HFF-Myc (cell line): ENCODE measurements around the gene NTPCR.
"Not testable (repeated sequence)": the region's sequence is repeated elsewhere in the genome, so short reads cannot be mapped to it uniquely, and the experiment has no call there.

Experiments used
- DNase-seq: peaks from one replicate; pipeline ENCODE4 v3.0.0-alpha.2; 2011; ENCODE audit warnings: low read depth; ENCODE audit errors: extremely low read depth
- H3K4me3 ChIP-seq: replicated peaks from 2 replicates; pipeline ENCODE4 v1.5.1; 2011; ENCODE audit warnings: low read depth, mild to moderate bottlenecking, control low read depth, low read length
- TF ChIP-seq, protein P1 (sequence below): IDR thresholded peaks from 2 replicates; pipeline ENCODE4 v1.5.1; 2012; ENCODE audit warnings: mild to moderate bottlenecking, low read depth, low read length, control low read depth; ENCODE audit errors: missing control alignments

NTPCR gene

DNA sequence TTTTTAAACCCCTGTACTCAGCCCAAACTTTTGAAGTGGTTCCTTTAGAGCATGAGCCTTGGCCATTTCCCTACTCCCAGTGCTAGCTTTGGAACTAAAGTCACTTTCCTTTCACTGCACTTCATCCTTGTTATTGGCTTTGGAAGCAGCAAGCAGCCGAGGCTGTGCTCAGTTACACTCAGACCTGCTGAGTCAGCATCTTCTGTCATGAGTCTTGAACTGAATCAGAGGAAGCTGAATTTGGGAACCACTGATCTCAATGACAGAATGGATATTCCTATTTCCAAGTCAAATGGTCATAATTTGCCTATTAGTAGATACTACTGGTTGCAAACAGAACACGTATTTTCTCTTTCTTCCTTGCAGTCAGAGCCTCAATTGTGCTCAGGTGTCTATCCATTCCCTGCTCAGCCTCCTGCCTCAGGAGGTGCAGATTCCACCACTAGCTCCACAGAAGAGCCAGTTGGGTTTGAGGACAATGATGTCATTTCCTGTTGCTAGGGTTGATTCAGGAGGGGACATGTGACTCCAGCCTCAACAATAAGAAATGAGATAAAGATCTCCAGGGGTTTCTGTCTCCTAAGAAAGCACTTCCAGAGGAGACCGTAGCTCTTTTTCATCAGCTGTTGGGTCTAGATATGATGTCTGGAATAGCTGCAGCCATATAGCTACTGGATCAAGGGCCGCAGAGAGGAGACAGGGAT is 44.9 kb upstream of the NTPCR start:
- no peak overlapping the region for H3K4me3 ChIP-seq
- TF ChIP-seq, protein P1, sequence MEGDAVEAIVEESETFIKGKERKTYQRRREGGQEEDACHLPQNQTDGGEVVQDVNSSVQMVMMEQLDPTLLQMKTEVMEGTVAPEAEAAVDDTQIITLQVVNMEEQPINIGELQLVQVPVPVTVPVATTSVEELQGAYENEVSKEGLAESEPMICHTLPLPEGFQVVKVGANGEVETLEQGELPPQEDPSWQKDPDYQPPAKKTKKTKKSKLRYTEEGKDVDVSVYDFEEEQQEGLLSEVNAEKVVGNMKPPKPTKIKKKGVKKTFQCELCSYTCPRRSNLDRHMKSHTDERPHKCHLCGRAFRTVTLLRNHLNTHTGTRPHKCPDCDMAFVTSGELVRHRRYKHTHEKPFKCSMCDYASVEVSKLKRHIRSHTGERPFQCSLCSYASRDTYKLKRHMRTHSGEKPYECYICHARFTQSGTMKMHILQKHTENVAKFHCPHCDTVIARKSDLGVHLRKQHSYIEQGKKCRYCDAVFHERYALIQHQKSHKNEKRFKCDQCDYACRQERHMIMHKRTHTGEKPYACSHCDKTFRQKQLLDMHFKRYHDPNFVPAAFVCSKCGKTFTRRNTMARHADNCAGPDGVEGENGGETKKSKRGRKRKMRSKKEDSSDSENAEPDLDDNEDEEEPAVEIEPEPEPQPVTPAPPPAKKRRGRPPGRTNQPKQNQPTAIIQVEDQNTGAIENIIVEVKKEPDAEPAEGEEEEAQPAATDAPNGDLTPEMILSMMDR: no peak
- no peak for DNase-seq

DNA sequence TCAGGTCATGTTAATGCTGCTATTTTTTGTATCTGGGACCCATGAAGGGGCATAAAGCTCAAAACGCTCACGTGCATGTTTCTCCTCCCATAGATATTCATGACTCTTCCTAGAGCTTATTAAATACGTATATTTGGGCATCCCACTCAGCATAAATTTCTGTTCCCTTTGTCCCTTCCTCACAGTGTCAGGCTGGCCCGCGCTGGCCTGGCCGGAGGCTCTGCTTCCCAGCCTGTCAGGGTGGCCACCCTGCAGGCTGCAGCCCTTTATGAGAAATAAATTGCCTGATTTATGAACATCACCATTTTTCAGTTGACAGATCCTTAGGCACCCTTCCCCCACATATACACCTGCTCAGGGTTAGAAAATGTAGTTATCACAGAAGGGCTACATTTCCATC is 44.0 kb upstream of the NTPCR start:
- no peak for DNase-seq
- TF ChIP-seq, protein P1: no peak
- H3K4me3 ChIP-seq: no peak overlapping the region

DNA sequence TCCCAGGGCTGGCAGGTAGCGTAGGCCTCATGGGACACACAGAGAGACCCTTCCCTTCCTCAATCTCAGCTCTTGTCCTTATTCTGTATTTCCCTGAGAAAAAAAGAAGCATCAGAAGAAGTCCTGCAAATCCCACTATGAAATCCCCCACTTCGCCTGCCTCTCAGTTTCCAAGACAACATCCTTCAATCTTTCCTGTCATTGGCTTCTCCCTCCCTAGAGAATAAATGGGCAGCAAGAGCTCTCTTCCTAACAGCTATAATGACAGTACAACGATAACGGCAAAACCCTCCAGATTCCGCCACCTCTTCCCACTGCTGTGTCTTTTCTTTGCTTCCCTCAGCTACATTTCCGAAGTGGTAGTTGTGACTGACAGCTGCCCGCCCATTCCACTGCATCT is 41.6 kb upstream of the NTPCR start:
- no peak overlapping the region for H3K4me3 ChIP-seq
- DNase-seq: no peak
- TF ChIP-seq, protein P1: no peak

DNA sequence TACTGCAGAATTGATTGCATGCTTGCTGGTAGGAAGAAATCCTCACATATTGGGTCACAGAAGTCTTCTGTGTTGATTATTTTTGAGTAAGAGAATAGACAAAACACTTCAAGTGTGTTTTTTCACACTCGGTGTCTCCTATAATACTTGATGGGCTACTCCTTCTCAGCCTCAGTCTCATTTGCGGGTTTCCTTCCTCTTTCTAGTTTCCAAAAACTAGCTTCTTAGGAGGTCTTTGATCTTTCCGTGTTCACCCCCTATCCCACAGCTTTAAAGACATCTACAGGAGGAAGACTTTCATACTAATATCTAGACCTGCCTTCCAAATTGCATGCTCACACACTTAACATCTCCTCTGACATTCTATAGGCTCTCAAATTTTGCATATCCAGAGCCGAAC is 40.7 kb upstream of the NTPCR start:
- H3K4me3 ChIP-seq: no peak overlapping the region
- TF ChIP-seq, protein P1: no peak
- DNase-seq: no peak

DNA sequence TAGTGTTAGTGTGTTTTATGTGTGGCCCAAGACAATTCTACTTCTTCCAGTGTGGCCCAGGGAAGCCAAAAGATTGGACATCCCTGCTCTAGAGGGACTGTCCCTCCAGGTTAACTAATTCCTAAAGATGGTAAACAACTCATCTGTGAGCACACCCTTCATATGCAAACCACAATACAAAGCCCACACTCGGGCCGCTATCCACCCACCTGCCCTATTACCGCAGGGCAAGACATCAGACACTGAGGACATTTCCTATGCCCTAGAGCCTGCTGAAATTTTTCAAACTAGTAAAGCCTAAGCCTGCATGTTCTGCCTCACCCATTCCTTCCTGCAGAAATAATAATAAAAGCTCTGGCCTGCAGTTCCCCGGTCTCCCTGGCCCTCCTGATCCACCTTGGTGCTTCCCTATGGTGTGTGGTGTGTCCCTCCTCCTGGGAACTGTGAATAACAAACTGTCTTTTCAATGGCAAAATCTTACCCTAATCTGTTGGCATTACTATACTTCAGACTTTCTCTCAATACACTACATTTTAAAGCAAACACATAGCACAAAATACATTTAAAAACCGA is 39.3 kb upstream of the NTPCR start:
- TF ChIP-seq, protein P1: no peak
- DNase-seq: no peak
- H3K4me3 ChIP-seq: no peak overlapping the region

DNA sequence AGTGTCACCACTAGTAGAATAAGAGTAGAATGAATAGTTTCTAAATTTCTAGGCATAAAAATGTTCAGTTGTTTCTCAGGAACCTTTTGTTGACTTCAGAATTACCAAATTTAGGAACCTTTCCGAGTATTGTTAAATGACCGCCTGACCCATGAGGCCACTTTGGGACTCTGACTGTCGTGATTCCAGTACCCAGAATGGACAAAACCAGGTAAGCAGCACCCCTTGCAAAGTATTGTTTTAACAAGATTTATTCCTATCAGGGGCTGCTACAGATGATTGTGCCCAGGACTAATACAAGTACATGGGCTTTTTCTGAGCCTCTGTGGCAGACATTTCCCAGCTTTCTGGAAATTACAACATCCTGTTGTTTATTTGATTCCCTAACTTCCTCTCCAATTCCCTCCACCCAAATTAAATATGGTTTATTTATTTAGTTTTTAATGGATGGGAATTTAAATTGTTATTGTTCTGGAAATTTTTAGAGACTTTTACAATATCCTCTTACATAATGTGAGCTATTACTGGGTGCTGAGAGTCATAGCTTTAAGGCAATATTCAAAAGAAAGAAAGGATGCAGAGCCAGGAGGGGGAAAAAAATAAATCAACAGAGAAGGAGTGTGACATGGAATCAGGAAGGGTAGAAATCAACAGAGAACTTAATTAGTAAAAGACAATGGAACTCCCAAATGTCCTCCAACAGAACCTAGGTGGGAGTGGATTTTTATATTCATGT is 37.4 kb upstream of the NTPCR start:
- TF ChIP-seq, protein P1: no peak
- no peak for DNase-seq
- H3K4me3 ChIP-seq: no peak overlapping the region

DNA sequence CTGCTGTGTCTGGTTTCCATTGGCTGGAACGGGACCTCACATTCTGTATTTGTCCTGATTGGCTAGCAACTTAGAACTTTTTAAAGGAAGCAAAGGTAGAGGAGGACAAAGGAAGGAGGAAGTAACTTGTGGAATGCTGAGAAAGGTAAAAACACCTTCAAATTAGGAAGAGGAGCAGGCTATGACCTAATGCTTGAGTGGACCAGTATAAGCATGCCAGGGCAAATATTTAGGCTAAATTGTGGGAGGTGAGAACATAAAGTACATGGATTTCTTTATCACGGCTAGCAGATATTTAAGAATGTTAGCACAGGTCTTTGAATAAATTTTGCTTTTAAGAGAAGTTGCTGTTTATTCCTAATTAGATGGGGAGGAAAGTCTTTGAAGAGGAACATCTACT is 36.1 kb upstream of the NTPCR start:
- DNase-seq, H3K4me3 ChIP-seq: not testable (repeated sequence)
